Iris pigment epithelial cell (primary cell): ENCODE data around the gene RER1.

Experiments used
- DNase-seq: peaks from one replicate; pipeline ENCODE4 v3.0.0-alpha.2; 2011; ENCODE audit warnings: low read depth

RER1 gene

DNA sequence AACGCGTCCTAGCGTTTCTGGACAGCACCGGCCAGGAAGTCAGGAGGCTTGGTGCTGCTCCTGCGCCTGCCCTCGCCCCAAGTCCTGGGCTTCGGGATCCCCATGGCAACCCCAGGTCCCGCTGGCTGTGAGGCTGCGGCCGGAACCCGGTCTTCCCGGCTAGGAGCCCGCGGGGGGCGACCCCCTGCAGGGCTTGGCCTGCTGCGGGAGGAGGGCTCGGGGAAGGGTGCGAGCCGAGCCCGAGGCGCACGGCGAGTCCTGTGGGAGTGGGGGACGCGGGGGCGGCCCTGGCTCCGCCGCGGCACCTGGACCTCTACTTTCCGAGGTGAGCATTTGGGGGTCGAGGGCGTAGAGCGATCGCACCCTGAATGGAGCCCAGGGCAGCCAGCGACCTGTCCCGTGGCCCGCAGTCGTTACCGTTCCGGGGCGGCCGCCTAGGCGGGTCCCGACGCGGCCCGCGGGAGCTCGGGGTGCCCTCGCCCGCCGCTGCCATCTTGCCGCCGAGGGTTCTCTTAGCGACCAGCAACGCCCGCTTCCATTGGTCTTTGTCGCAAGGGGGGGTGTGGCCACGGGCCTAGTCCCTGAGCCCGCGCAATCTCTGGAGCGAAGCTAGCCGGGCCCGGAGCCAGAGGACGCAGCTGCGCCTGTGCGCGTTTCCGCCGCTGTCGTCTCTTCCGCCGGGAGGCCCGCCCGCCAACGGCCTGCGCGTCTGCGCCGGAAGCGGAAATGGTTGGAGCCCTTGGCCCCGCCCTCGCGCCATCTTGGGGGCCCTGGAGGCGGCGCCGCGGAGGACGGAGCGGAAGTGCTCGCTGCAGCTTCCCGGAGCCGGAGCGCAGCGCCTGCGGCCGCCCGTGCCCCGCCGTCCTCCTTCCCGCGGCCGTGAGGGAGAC, at the start of gene RER1, which contains the start of gene MORN1:
RER1 (plus strand) TSS at position 801 of the 890 bp plus-strand sequence. CDS start 3,950 bp downstream, outside the sequence.
MORN1 (minus strand) TSS at position 514 of the 890 bp plus-strand sequence; CDS start at position 493, 21 bp downstream.
- peak; percentile 99 for DNase-seq

DNA sequence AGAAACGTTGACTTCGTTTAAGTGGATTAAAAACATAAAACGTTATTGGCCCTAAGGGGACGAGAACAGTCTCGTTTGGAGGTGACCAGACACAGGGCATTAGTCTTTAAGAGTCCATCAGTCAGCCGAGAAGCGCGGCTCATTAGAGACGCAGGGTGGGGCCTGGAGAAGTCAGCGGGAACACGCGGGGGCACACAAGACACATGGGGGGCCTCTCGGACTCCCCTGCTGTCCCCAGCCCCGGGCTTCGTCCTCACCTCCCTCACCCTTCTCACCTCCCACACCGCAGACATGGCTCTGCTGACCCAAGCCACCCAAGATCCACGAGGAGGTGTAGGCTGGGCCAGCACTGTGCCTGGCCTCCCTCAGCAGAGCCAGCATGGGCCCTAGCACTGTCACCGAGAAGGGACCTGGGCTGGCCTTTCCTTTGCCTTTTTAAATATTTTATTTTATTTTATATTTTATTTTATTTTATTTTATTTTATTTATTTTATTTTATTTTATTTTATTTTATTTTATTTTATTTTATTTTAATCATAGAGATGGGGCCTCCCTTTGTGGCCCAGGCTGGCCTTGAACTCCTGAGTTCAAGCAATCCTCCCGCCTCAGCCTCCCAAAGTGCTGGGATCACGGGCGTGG, 49.1 kb upstream of the RER1 start:
- no peak for DNase-seq

DNA sequence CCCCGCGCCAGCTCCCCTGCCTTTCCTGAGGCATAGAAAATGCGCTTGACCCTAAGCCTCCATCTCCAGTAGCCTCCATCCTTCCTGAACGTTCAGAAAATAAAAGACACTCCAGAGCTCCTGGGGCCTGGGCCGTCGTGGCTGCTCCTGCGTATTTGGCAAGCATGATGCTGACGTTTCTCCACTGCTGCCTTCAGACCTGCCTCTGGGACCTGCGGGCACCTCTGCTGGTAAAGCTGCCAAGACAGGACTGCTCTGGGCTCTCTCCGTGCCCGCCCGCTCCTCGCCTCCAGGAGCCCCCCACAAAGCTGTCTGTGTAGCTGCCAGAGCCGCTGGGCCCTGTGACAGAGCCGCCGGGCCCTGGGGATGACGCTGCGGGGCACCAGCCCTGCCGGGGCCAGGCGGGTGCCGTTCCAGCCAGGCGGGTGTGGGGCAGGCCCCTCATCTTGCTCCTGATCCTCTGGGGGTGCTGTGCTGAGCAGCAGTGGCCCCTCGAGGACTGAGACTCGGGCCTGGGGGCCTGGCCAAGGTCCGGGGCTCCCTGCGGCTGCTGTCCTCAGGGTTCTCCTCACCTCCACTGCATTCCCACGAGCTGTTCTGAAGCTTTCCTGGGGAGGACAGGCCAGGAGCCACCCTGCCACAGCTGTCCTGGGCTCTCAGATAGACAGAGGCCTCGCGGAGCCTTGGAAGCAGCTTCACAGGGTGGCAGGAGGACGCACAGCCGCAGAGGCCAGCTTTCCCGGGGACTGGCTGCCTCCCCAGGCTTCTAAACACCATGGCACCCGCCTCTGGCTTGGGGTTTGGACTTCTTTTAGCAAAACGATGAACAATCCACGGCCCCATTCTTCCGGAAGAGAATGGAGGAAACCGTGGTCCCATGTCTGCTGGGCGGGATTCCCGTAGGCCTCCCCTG, 48.4 kb upstream of the RER1 start:
- no peak for DNase-seq

DNA sequence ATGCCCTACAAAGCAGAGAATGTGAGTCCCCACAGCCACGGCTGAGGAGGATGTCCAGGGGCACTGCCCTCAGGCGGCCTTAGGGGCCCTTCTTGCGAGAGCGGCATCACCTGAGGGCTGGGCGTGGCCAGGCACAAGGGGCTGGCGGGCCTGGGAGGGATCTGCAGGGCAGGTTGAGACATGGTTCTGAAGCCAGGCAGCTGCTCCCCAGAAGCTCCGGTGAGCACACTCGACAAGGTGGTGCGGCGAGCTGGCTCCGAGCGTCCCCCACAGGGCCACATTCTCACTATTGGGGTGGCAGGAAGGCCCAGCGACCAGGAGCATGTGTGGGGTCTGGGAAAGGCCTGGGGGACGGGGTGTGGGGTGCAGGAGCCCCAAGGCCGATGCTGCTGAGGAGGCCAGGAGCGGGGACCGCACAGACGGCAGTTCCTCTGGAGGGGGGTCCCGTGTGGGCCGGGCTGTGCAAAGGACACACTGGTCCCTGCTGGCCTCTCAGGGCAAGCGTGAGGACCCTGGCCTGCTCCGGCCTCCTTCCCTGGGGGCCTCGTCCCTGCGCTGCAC, 47.4 kb upstream of the RER1 start:
- no peak for DNase-seq

DNA sequence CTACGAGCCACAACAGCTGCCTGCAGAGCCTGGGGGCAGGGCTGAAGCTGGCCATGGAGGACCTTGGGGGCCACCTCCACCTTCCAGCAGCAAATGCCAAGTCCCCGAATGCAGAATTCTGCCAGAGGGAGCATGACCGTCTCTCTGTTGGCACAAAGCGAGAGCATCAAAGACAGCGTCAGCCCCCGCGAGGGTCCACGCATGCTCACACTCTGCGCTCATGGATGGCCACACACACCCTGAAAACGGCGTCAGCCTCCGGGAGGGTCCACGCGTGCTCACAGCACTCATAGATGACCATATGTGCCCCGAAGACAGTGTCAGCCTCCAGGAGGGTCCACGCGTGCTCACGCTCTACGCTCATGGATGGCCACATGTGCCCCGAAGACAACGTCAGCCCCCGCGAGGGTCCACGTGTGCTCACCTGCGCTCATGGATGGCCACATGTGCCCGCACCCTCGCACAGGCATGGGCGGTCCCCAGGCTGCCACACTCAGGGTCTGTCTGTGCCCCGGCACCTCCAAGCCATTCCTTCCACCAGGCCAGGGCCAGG, 46.8 kb upstream of the RER1 start:
- DNase-seq, result no peak

DNA sequence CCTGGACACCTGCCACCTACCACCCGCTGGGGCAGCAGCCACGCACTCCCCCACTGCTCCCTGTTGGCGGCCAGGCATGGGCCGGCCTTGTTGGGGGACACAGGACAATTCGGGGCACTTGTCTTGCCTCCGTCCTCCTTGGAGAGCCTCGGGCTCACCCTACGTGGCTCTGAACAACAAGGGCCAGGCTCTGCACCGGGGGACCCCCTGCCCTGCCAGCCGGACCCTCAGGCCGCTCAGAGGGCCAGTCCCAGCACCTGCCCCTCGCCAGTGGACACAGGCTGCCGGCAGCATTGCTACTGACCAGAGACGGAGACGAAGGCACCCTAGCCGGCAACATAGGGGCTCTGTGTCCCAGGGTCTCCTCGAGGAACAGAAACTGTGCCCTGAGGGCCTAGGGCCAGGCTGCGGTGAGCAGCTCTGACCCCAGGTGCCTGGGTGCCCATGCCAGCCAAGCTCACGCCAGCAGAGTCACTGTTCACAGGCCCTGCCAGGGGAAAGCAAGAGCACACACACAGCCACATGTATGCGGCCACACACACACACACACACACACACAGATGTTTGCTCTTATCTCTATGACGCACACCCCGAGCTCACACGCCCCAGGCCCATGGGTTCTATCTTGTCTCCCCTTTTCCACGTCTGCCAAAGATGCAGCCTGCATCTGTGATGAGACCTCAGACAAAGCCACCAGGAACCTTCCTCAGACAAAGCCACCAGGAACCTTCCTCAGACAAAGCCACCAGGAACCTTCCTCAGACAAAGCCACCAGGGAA, 46.2 kb upstream of the RER1 start:
- DNase-seq, result no peak

DNA sequence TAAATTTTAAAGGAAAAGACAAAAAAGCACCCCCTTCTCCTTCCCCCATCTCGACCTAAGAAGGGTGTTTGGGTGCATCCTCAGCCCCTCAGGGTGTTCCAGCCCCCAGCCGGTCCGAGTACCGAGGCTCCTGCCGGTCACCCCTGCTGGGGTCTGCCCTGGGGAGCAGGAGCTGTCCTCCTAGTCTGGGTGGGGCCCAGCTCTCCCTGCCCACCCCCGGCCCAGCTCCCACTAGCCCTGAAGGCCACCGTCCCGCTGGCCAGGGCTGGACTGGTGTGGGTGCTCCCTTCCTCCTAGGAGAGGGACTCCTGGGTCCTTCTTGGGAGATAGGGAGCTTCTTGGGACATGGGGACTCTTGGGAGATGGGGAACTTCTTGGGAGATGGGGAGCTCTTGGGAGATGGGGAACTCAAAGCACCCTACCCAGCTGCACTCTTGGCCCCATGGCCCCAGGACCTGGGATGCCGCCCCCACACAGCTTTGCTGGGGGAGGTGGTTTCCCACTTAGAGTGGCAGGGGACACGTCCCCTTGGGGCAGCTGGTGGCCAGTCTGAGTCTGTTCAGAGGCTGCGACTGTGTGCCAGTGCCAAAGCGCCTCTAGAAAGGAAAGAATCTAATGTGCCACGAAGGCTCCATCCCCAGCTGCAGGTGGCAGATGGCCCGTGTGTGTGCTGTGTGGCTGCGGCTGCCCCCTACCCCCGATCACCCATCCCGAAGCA, 44.8 kb upstream of the RER1 start:
- no peak for DNase-seq

- no peak for DNase-seq
These were observed 44.2 kb upstream of the RER1 start for GRCh38 chr1:2347409-2347785.

DNA sequence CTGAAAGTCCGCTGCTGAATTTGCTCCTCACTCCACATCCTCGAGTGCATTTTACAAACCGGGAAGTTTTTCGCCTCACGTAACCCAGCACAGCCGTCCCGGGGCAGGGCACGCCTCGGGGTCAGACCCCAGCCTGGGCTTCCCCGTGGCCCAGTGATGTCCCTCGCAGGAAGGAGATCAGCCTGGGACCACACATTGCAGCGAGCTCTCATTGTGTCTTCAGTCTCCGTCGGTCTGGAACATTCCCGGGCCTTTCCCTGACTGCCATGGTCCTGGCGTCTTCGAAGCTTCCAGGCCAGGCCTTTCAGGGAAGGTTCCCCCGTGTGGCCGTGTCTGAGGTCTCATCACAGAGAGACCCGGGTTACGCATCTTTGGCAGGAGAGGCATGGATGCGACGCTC, 43.7 kb upstream of the RER1 start:
- no peak for DNase-seq

- DNase-seq, result no peak
These were observed 43.0 kb upstream of the RER1 start for GRCh38 chr1:2348346-2349325.

DNA sequence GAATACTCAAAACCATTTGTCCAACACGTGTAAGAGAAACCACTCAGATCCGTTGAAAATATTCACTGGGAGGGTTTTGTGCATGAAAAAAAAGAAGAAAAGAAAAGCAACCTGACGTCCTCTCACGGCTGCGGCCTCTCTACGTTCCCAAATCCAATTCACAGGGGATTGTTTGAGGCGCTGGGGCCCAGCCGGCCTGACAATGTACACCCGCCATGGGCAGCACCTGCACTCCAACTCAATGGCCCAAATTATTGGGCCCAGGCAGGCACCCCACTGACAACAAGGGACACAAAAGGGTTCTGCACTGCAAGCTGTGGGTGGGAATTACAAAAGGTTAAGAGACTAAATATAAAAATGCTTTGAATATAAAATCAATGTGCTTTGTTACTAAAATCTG, 41.8 kb upstream of the RER1 start:
- DNase-seq, result no peak

DNA sequence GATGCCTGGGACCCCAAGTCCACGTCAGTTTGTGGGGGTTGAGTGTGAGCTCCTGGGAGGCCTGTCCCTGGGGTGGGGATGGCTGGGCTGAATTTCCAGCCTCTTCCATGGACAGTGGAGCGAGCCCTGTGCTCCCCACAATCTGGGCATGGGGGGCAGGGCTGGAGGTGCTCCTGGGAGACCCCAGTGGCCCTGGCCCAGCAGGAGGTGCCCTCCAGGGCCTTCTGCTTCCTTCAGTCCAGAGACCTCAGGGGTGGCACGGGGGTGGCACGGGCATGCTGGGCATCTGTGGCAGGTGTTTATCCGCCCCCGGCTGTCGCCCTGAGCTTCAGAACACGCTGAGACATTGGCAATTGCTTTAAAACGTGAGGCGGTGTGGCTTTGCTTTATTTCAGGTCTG, 41.1 kb upstream of the RER1 start:
- no peak for DNase-seq

DNA sequence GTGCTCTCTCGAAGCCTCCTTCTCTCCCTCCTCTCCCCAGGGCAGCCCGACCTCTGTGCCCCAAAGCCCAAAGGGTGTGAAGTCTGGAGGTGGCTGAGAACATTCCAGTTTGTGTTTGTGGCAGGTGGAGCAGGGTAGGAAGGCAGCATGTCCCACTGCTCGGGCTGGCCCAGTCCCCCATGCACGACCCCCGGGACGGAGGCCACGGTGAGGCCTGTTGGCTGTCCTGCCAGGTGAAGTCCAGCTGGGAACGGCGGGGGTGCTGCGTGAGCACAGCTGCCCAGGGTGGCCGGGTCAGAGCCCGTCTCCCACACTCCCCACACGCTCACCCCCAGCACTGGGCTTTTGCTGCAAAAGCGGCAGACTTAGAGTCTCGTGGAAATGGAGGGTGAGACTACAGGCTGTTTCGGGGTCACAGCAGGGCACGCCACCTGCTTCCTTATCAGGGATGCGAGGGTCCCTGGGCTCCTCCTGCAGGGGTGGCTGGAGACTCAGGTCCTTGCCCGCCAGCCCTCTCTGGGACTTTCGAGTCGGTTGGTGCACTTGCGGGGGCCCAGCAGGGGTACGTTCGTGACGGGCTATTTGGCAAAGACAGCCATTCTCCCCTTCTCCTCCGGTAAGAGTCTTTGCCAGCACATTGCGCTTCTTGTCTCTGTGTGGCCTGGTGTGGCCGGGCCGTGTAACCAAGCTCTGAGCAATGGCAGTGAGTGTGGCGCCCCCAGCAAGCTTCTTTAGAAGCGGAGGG, 40.6 kb upstream of the RER1 start:
- DNase-seq, result no peak

- no peak for DNase-seq
These were observed 39.9 kb upstream of the RER1 start for GRCh38 chr1:2351723-2352122.

DNA sequence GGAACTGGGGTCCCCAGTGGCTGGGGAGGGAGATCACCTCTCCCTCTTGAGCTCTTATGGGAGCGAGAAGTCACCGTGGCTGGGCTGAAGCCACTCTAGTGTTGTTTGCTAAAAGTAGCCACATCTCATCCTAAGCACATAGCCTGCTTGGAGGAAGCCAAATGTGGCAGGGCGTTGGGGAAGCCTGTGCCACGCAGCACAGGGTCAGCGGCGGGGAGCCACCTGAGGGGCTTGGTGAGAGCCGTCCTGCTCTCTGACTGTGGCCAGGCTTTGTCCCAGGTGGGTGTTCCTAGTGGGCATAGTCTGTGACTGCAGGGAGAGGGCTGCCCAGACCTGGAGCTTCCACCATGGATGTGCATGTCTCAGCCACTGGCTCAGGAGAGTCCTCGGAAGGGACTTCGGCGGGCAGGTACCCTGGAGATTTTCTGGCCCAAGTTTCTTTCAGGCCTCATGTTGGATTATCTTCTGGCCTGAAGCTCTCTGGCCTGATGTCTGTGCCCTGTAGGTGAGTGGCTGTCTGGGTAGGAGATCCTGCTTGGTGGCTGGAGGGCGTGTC, 39.2 kb upstream of the RER1 start:
- no peak for DNase-seq

- DNase-seq, result no peak
These were observed 38.6 kb upstream of the RER1 start for GRCh38 chr1:2352897-2353550.
